Right atrium auricular region (tissue), 2 donors: ENCODE measurements around the gene ADARB2. TPM values are rescaled to one million over a fixed set of nuclear protein-coding genes. Genes with fewer than 3 reads are reported as not detected.

Experiments used
- DNase-seq: peaks from one replicate; pipeline ENCODE4 v3.0.0-alpha.2; 2019; ENCODE audit warnings: low spot score
- H3K27ac ChIP-seq, 2 donors: fragments of 200-600 bp; sonication (generic); 1 replicate in 1 of 2; 2 replicates in 1 of 2; pipeline ENCODE4 v1.5.1; 2016 to 2019
- H3K27me3 ChIP-seq, 2 donors: fragments of 200-600 bp; sonication (generic); one replicate each; pipeline versions ENCODE4 v1.5.1 to v1.6.0; 2017 to 2019
- H3K36me3 ChIP-seq: fragments of 200-600 bp; sonication (generic); one replicate; pipeline ENCODE4 v1.5.1; 2016
- H3K4me1 ChIP-seq, 2 donors: fragments of 200-600 bp; sonication (generic); one replicate each; pipeline versions ENCODE4 v1.5.1 to v1.6.0; 2017 to 2019
- H3K4me3 ChIP-seq, 2 donors: fragments of 200-600 bp; sonication (generic); 1 replicate in 1 of 2; 2 replicates in 1 of 2; pipeline ENCODE4 v1.5.1; 2017 to 2019; ENCODE audit warnings: mild to moderate bottlenecking in 1 of 2, moderate library complexity in 1 of 2
- H3K9me3 ChIP-seq, 2 donors: fragments of 200-600 bp; sonication (generic); one replicate each; pipeline ENCODE4 v1.5.1; 2019
- total RNA-seq, 2 donors: library from RNA; depleted of rRNA; stranded (reverse); fragments of >200 nt; gene quantifications; one replicate each; pipeline ENCODE4 v1.1.0, GENCODE V29; 2016
- TF ChIP-seq, protein P1 (sequence below), 2 donors: fragments of 200-600 bp; sonication (generic); IDR thresholded peaks; one replicate each; pipeline ENCODE4 v1.5.1; 2019; ENCODE audit warnings: antibody characterized with exemption in 2 of 2

Gene ADARB2
- total RNA-seq, 2 donors from 2014 or later, result 0.33 to 0.71 TPM

- Histone ChIP-seq H3K27ac (no peak overlapping the region), H3K4me3 (no peak overlapping the region), H3K4me1 (no peaks in the 10 kb centered on the region), H3K27me3 (no peaks in the 10 kb centered on the region), H3K36me3 (no peaks in the 10 kb centered on the region), H3K9me3 (no peaks in the 10 kb centered on the region)
- TF ChIP-seq, protein P1, sequence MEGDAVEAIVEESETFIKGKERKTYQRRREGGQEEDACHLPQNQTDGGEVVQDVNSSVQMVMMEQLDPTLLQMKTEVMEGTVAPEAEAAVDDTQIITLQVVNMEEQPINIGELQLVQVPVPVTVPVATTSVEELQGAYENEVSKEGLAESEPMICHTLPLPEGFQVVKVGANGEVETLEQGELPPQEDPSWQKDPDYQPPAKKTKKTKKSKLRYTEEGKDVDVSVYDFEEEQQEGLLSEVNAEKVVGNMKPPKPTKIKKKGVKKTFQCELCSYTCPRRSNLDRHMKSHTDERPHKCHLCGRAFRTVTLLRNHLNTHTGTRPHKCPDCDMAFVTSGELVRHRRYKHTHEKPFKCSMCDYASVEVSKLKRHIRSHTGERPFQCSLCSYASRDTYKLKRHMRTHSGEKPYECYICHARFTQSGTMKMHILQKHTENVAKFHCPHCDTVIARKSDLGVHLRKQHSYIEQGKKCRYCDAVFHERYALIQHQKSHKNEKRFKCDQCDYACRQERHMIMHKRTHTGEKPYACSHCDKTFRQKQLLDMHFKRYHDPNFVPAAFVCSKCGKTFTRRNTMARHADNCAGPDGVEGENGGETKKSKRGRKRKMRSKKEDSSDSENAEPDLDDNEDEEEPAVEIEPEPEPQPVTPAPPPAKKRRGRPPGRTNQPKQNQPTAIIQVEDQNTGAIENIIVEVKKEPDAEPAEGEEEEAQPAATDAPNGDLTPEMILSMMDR (IDR thresholded peaks at IDR 0.05), result no peak
- DNase-seq, result no peak
Measured at GRCh38 chr10:1187151-1187854, 550.0 kb downstream of the ADARB2 start.

- Histone ChIP-seq H3K4me3 (no peak overlapping the region), H3K27me3 (no peaks in the 10 kb centered on the region), H3K27ac (no peak overlapping the region), H3K9me3 (no peaks in the 10 kb centered on the region), H3K36me3 (no peaks in the 10 kb centered on the region), H3K4me1 (no peaks in the 10 kb centered on the region)
- no peak for DNase-seq
- TF ChIP-seq, protein P1 (IDR thresholded peaks at IDR 0.05), result no peak
Measured at GRCh38 chr10:1186683-1186990, 550.7 kb downstream of the ADARB2 start.

DNA sequence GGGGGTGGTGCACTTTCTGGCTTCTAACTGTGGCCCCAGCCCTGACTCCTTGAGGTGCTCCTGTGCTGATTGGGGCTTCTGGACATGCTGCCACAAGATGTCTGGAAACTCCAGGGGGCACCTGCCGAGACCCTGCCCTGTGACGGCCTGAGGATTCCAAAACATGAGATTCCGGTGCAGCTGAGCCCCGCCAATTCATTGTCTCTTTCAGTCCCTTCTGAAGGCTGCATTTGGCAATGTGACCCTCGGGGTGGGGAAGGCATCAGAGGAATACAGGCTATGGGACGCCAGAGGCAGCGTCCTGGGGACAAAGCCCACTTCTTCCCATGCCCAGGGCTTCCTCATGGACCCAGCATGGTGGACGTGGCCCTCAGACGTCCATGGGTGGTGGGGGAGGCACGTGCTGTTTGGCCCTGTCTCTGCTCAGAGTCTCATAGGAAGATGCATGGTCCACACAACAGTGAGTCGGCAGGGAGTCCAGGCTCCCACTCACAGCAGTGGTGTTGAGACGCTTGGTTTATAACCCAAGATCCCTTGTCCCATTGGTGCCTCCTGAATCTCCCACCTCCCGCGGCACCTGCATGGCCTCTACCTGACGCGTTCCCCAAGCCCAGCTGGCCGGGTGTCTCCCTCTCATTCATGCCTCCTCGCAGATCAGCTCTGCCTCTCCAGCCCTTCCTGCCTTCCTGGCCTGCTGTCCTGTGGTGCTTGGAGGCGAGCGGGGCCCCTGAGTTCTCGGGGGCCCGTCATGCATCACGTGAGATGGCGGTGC is 551.2 kb downstream of the ADARB2 start:
- Histone ChIP-seq H3K4me1 (no peaks in the 10 kb centered on the region), H3K4me3 (no peak overlapping the region), H3K27ac (no peak overlapping the region), H3K9me3 (no peaks in the 10 kb centered on the region), H3K27me3 (no peaks in the 10 kb centered on the region), H3K36me3 (no peaks in the 10 kb centered on the region)
- DNase-seq, result no peak
- TF ChIP-seq, protein P1 (IDR thresholded peaks at IDR 0.05), result no peak

DNA sequence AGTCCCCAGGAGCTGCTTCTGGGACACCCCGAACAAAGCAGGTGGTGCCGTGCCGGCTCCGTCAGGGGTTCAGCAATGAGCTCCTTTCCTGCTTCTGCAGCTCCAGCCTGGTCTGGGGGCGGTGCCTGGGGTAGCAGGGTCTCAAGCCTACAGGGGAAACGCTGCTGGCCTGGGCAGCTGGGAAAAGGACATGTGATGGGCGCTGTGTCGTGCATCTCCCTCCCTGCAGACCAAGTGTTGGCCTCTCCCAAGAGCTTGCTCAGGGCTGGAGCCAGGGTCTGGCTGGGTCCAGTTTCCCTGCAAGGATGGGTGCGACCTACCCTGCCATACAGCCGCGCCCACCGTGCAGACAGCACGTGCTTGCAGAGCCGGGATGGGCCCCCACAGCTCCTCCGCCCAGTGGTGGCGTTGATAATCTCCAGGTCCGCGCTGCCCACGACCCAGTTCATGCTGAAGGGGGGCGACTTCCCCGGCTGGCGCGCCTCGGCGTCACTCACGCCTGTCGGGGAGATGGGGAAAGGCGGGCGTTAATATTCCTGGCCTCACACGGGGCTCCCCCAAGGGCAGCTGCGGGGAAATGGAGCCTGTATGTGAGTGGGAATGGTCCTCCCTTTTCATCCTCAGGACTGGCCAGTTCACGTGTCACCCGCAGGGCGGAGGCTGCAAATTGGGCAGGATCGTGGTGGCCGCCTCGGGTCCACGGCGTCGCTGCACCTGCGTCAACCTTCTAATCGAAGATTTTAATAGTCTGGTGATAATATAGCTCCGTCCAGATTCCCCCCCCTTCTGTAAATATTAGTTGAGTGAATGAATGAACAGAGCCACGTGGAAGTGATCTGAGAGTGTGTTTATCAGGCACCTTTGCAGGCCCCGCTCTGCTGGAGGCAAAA is 552.5 kb downstream of the ADARB2 start:
- H3K4me1 ChIP-seq, result no peaks in the 10 kb centered on the region
- no peak overlapping the region for H3K27ac ChIP-seq
- DNase-seq, result no peak
- H3K9me3 ChIP-seq, result no peaks in the 10 kb centered on the region
- TF ChIP-seq, protein P1 (IDR thresholded peaks at IDR 0.05), result no peak
- H3K27me3 ChIP-seq, result no peaks in the 10 kb centered on the region
- H3K4me3 ChIP-seq, result no peak overlapping the region
- no peaks in the 10 kb centered on the region for H3K36me3 ChIP-seq

GRCh38 chr10:1183701-1184100 is 553.6 kb downstream of the ADARB2 start:
- H3K9me3 ChIP-seq, result no peaks in the 10 kb centered on the region
- TF ChIP-seq, protein P1 (IDR thresholded peaks at IDR 0.05), result no peak
- H3K27ac ChIP-seq, result no peak overlapping the region
- no peak for DNase-seq
- no peaks in the 10 kb centered on the region for H3K27me3 ChIP-seq
- no peaks in the 10 kb centered on the region for H3K4me1 ChIP-seq
- no peak overlapping the region for H3K4me3 ChIP-seq
- no peaks in the 10 kb centered on the region for H3K36me3 ChIP-seq
